Endothelial cell of umbilical vein (primary cell): Measurements from ENCODE around the gene NDUFAF7. TPM values are rescaled to one million over a fixed set of nuclear protein-coding genes. Genes with fewer than 3 reads are reported as not detected.

Source experiments
- BruUV-seq: library from RNA; stranded (reverse); fragments of 400-500 nt; replicated peaks from 2 replicates; lab custom pipeline; 2021; lab: Mats Ljungman, UMichigan
- CTCF ChIA-PET: fragments of 300-600, 350-600 bp; sonication (Branson Sonifier 250); formaldehyde crosslinking; loops from one replicate; lab custom pipeline; 2021; ENCODE audit warnings: antibody characterized with exemption, inconsistent platforms; lab: Charles Lee
- POLR2A ChIA-PET: fragments of 300-600, 350-600 bp; sonication (Branson Sonifier 250); formaldehyde crosslinking; loops from one replicate; lab custom pipeline; 2021; ENCODE audit warnings: antibody characterized with exemption, inconsistent platforms; lab: Charles Lee
- DNase-seq: peaks from one replicate; pipeline ENCODE4 v3.0.0-alpha.2; 2011; ENCODE audit warnings: low read depth, low spot score
- FAIRE-seq: peaks from 2 replicates; lab custom pipeline; 2011; peaks lifted over from hg19 to GRCh38; lab: Jason Lieb, UNC
- H2AFZ ChIP-seq: 2 replicates; pipeline ENCODE4 v1.6.0; 2012; ENCODE audit warnings: low read depth, low read length, control low read depth, inconsistent platforms
- H3K27ac ChIP-seq: 2 replicates; pipeline ENCODE4 v1.5.1; 2011; ENCODE audit warnings: low read depth, mild to moderate bottlenecking, control low read depth, low read length, moderate library complexity; ENCODE audit not compliant: insufficient read depth
- H3K27me3 ChIP-seq, 2 experiments: 2 replicates each; pipeline versions ENCODE4 v1.6.0 to v1.6.1; 2011; ENCODE audit warnings: low read length in 2 of 2, mixed read lengths in 1 of 2; ENCODE audit not compliant: control insufficient read depth in 2 of 2, insufficient read depth in 2 of 2
- H3K36me3 ChIP-seq, 2 experiments: 2 replicates in 1 of 2; 3 replicates in 1 of 2; pipeline ENCODE4 v1.5.1; 2011; ENCODE audit warnings: low read length in 2 of 2, mild to moderate bottlenecking in 1 of 2, moderate library complexity in 1 of 2; ENCODE audit not compliant: control insufficient read depth in 2 of 2, insufficient read depth in 2 of 2; ENCODE audit errors: extremely low read depth in 1 of 2
- H3K4me1 ChIP-seq: 3 replicates; pipeline ENCODE4 v1.5.1; 2011; ENCODE audit warnings: mild to moderate bottlenecking, low read length; ENCODE audit not compliant: control insufficient read depth, insufficient read depth; ENCODE audit errors: extremely low read depth
- H3K4me2 ChIP-seq: 2 replicates; pipeline ENCODE4 v1.6.1; 2011; ENCODE audit warnings: low read length, control low read depth, mixed read lengths; ENCODE audit not compliant: insufficient read depth
- H3K4me3 ChIP-seq, 3 experiments: fragments of 200-600 bp in 1 of 3; sonication (generic), shearing (Covaris generic) in 1 of 3; replicated peaks in 1 of 3; 2 replicates each; pipeline ENCODE4 v1.5.1; 2011 to 2016; ENCODE audit warnings: control low read depth in 3 of 3, low read length in 3 of 3, mild to moderate bottlenecking in 2 of 3, inconsistent platforms in 1 of 3, low read depth in 1 of 3, moderate library complexity in 1 of 3; ENCODE audit not compliant: insufficient read depth in 1 of 3
- H3K79me2 ChIP-seq: 2 replicates; pipeline ENCODE4 v1.6.0; 2012; ENCODE audit warnings: low read length, inconsistent platforms; ENCODE audit not compliant: control insufficient read depth, insufficient read depth
- H3K9ac ChIP-seq: replicated peaks from 2 replicates; pipeline ENCODE3; 2011; ENCODE audit warnings: low read length, control low read depth; ENCODE audit not compliant: insufficient read depth; ENCODE audit errors: extremely low read depth
- H3K9me1 ChIP-seq: replicated peaks from 3 replicates; pipeline ENCODE4 v1.6.0; 2011; ENCODE audit warnings: mild to moderate bottlenecking, low read length; ENCODE audit not compliant: control insufficient read depth, insufficient read depth; ENCODE audit errors: extremely low read depth
- H3K9me3 ChIP-seq: replicated peaks from 2 replicates; pipeline ENCODE4 v1.5.1; 2012; ENCODE audit warnings: low read length, inconsistent platforms; ENCODE audit not compliant: control insufficient read depth, insufficient read depth
- H4K20me1 ChIP-seq: replicated peaks from 2 replicates; pipeline ENCODE3; 2011; ENCODE audit warnings: mild to moderate bottlenecking, low read length; ENCODE audit not compliant: control insufficient read depth, insufficient read depth; ENCODE audit errors: extremely low read depth
- EZH2 ChIP-seq: IDR thresholded peaks from 2 replicates; pipeline ENCODE4 v1.6.1; 2012; ENCODE audit warnings: borderline replicate concordance, low read depth, mild to moderate bottlenecking, moderate library complexity, low read length, inconsistent platforms; ENCODE audit not compliant: severe bottlenecking
- FOS ChIP-seq: IDR thresholded peaks from 2 replicates; pipeline ENCODE4 v1.6.1; 2011; ENCODE audit warnings: mild to moderate bottlenecking, low read length, moderate library complexity, borderline replicate concordance; ENCODE audit not compliant: insufficient read depth
- GATA2 ChIP-seq: IDR thresholded peaks from 2 replicates; pipeline ENCODE4 v1.7.0; 2011; ENCODE audit warnings: low read depth, mild to moderate bottlenecking, moderate library complexity, mixed read lengths, low read length; ENCODE audit not compliant: insufficient read length, insufficient read depth
- JUN ChIP-seq: IDR thresholded peaks from 2 replicates; pipeline ENCODE4 v1.6.1; 2011; ENCODE audit warnings: borderline replicate concordance, low read depth; ENCODE audit not compliant: insufficient read length, insufficient read depth
- MYC ChIP-seq: IDR thresholded peaks from one replicate; pipeline ENCODE4 v1.6.1; 2011; ENCODE audit warnings: mild to moderate bottlenecking, low read depth, low read length
- POLR2A ChIP-seq: IDR thresholded peaks from 2 replicates; pipeline ENCODE4 v1.6.1; 2012; ENCODE audit warnings: low read depth, mild to moderate bottlenecking, control low read depth, low read length
- POLR2AphosphoS5 ChIP-seq: IDR thresholded peaks from 2 replicates; pipeline ENCODE4 v1.6.1; 2012; ENCODE audit warnings: low read depth, mild to moderate bottlenecking, control low read depth, low read length, moderate library complexity; ENCODE audit not compliant: insufficient read depth
- dilution Hi-C: fragments of 300-500 bp; cut with MboI; formaldehyde crosslinking; loops from one replicate; pipeline ENCODE4 v1.15.0; 2019; ENCODE audit warnings: low sequenced_read_pairs; ENCODE audit not compliant: extremely low pct_ligation_motif_present
- intact Hi-C: fragments of 100-400 bp; cut with micrococcal nuclease; formaldehyde crosslinking; loops from one replicate; pipeline ENCODE4 v1.10.0; 2022
- polyA plus RNA-seq, 4 experiments: library from polyadenylated mRNA; depleted of rRNA in 3 of 4; stranded (reverse) in 3 of 4; unstranded in 1 of 4; fragments of >200 nt; gene quantifications; 2 replicates each; pipeline versions ENCODE4 v1.2.1 to v1.2.3, GENCODE V29; 2011 to 2012; ENCODE audit warnings: missing spikeins in 1 of 4
- total RNA-seq: library from RNA; stranded (reverse); gene quantifications from 2 replicates; pipeline ENCODE4 v1.2.3, GENCODE V29; 2021
- TF ChIP-seq, protein P1 (sequence below), 2 donors: IDR thresholded peaks; 1 replicate in 1 of 2; 2 replicates in 1 of 2; pipeline ENCODE4 v1.5.1; 2011; ENCODE audit warnings: low read length in 2 of 2, mild to moderate bottlenecking in 2 of 2, moderate library complexity in 2 of 2, control low read depth in 1 of 2, inconsistent platforms in 1 of 2, low read depth in 1 of 2; ENCODE audit not compliant: insufficient read depth in 1 of 2; ENCODE audit errors: extremely low read depth in 1 of 2
- TF ChIP-seq, protein P2 (sequence below): IDR thresholded peaks from 2 replicates; pipeline ENCODE4 v1.6.1; 2011; ENCODE audit not compliant: insufficient read depth, insufficient read length

The NDUFAF7 gene
- total and polyA plus RNA-seq, 2 donors (not counting 3 experiments of a cell fraction or from before 2014, with no cell fraction given): 11.6 to 23.4 TPM

DNA sequence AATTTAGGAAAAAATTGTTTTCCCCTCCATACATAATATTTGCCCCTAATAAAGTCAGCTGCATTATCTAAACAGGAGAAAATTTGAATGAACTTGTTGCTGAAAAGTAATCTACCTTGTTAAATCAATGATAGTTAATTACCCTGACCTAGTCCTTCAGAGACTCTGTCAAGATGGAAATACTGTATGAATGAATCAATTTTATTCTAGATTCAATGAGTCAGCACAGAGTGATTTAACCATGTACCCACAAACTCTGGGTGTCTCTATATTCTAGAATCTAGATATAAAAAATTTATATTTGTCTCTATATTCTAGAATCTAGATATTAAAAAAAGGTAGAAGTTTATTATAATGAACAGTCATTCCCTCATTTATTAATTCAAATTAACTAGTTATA, 36.2 kb downstream of the NDUFAF7 start:
- TF ChIP-seq POLR2AphosphoS5: no peak
- TF ChIP-seq JUN: no peak
- TF ChIP-seq POLR2A: no peak
- no peak for TF ChIP-seq GATA2
- TF ChIP-seq MYC: no peak
- TF ChIP-seq, protein P1, sequence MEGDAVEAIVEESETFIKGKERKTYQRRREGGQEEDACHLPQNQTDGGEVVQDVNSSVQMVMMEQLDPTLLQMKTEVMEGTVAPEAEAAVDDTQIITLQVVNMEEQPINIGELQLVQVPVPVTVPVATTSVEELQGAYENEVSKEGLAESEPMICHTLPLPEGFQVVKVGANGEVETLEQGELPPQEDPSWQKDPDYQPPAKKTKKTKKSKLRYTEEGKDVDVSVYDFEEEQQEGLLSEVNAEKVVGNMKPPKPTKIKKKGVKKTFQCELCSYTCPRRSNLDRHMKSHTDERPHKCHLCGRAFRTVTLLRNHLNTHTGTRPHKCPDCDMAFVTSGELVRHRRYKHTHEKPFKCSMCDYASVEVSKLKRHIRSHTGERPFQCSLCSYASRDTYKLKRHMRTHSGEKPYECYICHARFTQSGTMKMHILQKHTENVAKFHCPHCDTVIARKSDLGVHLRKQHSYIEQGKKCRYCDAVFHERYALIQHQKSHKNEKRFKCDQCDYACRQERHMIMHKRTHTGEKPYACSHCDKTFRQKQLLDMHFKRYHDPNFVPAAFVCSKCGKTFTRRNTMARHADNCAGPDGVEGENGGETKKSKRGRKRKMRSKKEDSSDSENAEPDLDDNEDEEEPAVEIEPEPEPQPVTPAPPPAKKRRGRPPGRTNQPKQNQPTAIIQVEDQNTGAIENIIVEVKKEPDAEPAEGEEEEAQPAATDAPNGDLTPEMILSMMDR (IDR thresholded peaks at IDR 0.05; ENCODE audit: extremely low read depth in 1 of 2, insufficient read depth in 1 of 2, low read depth in 1 of 2, low read length in 2 of 2): no peak
- dilution Hi-C loops: no loop called here
- no peak overlapping the region for H3K9ac ChIP-seq
- H3K9me3 ChIP-seq: no peaks in the 10 kb centered on the region
- H3K27me3 ChIP-seq: no peaks in the 10 kb centered on the region
- intact Hi-C loops: no loop called here
- H3K36me3 ChIP-seq: peaks cover 2 to 11% of the 10 kb centered on the region in 2 experiments
- H3K4me1 ChIP-seq: no peaks in the 10 kb centered on the region
- no peaks in the 10 kb centered on the region for H3K9me1 ChIP-seq
- ChIA-PET CTCF (no interaction called here), POLR2A (no interaction called here)
- DNase-seq (no peak), FAIRE-seq (no peak)
- H3K4me2 ChIP-seq: no peak overlapping the region
- no peak overlapping the region for H3K27ac ChIP-seq
- no peaks in the 10 kb centered on the region for H3K79me2 ChIP-seq
- H3K4me3 ChIP-seq: no peak overlapping the region
- no peaks in the 10 kb centered on the region for H4K20me1 ChIP-seq
- BruUV-seq: no TSS peak
- H2AFZ ChIP-seq: no peak overlapping the region

DNA sequence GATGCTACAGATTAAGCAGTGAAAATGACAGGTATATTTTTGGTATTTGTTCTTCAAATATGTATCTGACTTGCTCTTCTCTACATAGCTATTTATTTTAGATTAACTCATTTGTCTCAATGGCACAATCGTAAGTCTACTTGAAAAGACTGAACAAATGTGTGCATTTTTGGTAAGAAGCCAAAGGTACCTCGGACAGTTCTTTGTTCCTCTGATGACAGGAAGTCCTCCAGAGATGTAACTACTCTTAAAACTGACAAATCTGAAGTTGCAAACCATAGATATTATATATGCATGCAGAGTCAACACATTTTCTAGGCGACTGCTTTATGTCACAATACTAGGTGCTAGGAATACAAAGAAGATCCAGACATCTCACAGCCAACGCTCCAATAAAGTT, 36.7 kb downstream of the NDUFAF7 start:
- Histone ChIP-seq H3K79me2 (no peaks in the 10 kb centered on the region), H2AFZ (no peak overlapping the region), H3K4me3 (no peak overlapping the region), H3K9me3 (no peaks in the 10 kb centered on the region), H3K9ac (no peak overlapping the region), H3K36me3 (peaks cover 2 to 11% of the 10 kb centered on the region in 2 experiments), H3K4me2 (no peak overlapping the region), H4K20me1 (no peaks in the 10 kb centered on the region), H3K9me1 (no peaks in the 10 kb centered on the region), H3K4me1 (no peaks in the 10 kb centered on the region), H3K27me3 (no peaks in the 10 kb centered on the region), H3K27ac (no peak overlapping the region)
- ChIA-PET POLR2A (no interaction called here), CTCF (interaction anchor here (1.7 kb wide), 1 partner anchor 609 kb away, joined by 5 read pairs; no protein-coding TSS in a partner anchor)
- DNase-seq (no peak), FAIRE-seq (no peak)
- BruUV-seq: no TSS peak
- intact Hi-C loops (no loop called here), dilution Hi-C loops (no loop called here)
- TF ChIP-seq, protein P1 (IDR thresholded peaks at IDR 0.05; ENCODE audit: extremely low read depth in 1 of 2, insufficient read depth in 1 of 2, low read depth in 1 of 2, low read length in 2 of 2): no peak
- TF ChIP-seq POLR2AphosphoS5: no peak
- TF ChIP-seq EZH2: no peak
- no peak for TF ChIP-seq POLR2A
- TF ChIP-seq, protein P2, sequence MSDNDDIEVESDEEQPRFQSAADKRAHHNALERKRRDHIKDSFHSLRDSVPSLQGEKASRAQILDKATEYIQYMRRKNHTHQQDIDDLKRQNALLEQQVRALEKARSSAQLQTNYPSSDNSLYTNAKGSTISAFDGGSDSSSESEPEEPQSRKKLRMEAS: no peak
- no peak for TF ChIP-seq FOS
- TF ChIP-seq MYC: no peak
- no peak for TF ChIP-seq GATA2
- no peak for TF ChIP-seq JUN
